ENCODE measurements around the gene NFIX. TPM values are rescaled to one million over a fixed set of nuclear protein-coding genes. Genes with fewer than 3 reads are reported as not detected.
A peak's percentile ranks its signal among the peaks of the same experiment; 100 is the strongest.

Gene NFIX
- total RNA-seq, 1 donor from 2014 or later, result 166 TPM

DNA sequence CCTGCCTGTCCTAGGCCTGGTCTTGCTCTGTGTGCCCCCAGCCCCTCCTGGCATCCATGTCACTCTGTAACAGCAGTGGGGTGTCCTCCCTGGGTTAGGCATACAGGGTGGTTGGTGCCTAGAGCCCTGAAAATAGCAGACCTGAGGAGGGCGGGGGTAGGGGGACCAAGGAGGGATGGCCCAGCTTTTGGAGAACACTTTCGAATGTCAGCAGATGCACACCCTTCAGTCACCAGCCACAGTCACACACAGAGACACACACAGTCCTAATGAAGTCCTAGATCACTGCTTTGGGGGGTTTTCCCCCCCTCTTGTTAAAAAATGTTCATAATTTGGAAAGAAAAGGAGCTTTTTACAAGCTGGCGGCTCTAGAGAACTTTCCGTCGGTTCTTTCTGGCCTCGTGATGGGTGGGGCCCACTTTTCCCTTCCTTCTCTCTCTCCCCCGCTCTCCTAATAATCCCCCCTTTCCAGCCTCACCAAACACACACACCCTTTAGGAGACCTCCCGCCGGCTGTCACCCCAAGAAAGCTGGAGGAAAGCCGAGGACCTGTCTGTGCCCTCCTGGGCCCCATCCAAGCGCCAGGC is 59.4 kb downstream of the NFIX start:
- DNase-seq (ENCODE audit: low spot score), result no peak

DNA sequence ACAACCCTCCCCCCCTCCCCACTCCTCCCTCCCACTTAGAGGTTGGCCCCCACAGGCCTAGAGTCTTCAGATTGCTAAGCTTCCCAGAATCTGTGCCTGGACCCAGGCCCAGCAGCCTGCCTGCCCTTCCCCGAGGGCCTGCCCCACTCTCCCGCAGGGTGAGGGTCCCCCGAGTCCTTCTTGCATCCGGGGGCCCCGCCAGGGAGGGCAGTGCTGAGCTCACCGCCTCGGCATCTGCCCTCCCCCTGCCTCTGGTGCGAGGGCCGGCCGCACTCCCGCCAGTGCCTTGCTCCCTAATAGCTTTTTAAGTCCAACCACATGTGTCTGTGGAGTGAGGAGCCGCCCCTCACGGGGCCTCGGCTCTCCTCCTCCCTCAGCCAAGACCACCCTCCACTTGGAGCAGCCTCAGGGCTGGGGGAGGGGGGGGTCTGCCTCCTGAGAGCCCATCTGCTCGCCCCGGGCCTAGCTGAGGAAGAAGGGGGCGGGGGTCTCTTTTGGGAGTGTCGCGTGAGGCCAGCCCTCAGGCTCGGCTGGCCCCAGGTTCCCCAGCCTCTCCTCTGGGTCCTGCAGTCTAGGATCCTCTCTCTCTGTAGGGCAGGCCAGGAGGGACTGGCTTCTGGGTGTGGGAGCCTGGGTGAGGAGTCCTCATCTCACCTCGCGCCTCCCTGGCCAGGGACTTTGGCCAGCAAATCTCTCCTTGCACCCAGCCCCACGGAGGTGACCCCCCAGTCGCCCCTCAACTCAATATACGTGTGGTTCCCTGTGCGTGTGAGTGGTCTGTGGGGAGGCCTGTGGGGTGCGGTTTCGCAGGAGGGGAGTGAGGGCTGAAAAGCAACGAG is 60.2 kb downstream of the NFIX start:
- peak; percentile 92 for DNase-seq (ENCODE audit: low spot score)

DNA sequence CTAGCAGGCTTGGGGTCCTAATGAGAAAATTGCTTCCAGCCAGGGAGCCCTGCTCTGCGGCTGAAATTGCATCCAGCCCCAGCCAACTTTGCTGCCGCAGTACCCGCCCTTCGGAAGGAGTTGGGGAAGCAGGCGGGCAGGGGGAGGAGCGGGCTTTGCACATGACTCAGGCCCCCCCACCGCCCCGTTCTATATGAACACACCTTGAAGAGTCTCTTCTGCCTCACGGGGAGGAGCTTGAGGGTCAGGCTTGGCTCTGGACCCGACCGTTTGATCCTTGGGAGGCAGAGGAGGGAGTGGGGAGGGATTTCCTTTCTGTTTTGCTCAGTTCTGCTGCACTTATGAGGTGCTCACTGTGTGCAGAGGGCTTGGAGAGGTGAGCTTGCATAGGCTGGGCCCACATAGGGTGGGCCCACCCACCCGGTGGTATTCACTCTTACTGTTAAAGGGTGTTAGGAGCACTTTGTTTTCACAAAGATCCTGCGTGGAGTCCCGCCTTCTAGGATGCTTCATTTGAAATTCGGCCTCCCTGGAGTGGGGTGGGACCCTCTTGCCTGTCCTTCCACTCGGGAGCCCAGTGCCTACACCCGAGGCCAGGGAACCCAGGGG is 60.9 kb downstream of the NFIX start:
- DNase-seq (ENCODE audit: low spot score), result no peak

DNA sequence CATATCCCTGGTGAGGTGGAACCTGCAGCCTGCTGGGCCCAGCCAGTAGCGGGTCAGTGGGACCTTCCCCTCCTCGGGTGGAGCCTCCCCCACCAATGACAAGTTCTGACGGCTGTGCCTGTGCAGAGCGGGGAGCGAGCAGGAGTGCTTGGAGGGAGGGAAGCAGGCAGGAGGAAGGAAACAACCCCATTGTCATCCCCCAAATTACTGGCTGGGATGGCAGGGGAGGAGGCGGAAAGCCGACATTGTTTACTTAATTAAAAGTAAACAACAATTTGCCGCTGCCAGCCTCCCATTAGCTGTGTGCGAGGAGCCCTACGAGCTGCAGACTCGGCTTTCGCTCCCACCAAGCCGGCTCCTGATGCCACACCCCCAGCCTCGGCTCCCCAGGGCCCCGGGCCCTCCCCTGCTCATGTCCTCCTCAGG is 61.9 kb downstream of the NFIX start:
- DNase-seq (ENCODE audit: low spot score), result no peak

DNA sequence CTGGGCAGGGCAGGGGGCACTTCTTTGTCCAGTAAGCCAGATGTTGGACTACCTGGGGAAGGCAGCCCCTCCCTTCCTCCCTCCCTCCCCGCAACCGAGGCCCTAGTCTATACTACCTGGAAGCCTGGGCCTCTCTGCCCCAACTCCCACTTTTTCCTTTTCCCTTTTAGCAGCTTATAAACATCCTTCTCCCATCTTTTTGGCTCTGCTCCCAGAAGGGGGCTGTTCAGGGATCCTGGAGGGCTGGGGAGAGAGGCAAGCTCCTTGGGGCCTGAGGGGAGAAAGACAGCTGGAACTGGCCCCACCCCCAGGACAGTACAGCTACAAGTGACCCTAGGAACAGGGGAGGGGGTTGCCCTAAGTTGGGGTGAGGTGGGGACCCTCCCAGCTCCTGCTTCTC is 62.5 kb downstream of the NFIX start:
- no peak for DNase-seq (ENCODE audit: low spot score)

DNA sequence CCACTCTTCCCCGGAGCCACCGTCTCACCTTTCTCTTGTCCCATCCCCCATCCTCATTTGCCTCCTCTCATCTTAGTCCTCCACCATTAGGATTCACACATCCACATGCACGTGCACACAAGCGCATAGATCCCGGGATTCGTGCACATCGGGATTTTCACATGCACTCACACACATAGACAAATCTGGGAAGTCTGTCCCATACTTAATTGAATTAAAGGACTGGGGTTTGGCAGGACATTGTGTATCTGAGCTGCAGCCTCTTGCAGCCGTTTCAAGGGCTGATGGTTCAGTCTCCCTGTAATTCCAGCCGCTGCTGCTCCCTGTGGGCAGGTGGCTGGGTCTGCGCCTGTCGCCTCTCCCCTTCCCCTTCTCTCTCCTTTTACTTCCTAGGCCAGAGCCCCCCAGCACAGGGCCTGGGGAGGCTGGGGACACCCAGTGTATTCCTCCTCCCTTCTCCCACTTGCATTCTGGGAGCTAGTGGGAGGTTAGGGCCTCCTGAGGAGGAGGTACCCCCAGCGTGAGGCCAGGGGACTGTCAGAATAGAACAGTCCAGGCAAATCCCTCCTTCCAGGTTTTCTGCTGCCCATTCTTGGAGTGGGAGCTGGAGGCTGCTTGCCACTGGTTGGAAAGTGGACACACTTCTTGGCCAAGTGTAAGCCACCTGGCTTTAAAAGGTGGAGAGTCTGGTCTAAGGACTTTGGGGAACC is 63.8 kb downstream of the NFIX start:
- no peak for DNase-seq (ENCODE audit: low spot score)

DNA sequence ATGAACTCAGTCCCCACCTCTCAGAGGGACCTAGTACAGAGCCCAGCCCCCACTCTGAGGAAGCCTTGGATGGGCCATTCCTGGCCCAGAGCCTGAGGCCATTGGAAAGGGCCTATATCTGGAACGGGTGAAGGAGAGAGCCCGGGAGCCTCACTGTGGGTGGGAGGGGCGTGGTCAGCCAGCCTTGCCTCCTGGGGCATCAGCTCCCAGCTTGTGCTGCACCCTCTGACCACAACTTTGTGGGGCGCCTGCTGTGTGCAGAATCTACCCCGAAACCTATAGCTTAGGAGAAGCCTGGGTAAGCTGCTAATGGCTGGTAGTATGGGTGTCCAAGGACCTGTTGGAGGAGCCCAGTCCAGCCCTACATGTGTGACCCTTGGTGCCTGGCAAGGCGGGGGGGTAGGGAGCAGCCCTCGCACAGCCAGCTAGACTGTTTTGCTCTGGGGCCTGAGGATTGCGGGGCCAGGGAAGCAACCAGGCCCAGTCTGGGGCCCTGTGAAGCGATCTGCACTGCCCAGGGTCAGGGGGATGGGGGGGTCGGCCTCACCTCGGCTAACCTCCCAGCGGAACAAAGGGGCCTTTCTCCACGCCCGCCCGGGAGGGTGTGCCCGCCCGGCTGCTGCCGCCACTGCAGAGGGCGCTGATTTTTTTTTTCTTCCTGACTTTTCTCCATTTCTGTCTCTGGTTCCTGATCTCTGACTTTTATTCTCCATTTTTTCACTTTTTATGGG is 65.1 kb downstream of the NFIX start:
- no peak for DNase-seq (ENCODE audit: low spot score)

DNA sequence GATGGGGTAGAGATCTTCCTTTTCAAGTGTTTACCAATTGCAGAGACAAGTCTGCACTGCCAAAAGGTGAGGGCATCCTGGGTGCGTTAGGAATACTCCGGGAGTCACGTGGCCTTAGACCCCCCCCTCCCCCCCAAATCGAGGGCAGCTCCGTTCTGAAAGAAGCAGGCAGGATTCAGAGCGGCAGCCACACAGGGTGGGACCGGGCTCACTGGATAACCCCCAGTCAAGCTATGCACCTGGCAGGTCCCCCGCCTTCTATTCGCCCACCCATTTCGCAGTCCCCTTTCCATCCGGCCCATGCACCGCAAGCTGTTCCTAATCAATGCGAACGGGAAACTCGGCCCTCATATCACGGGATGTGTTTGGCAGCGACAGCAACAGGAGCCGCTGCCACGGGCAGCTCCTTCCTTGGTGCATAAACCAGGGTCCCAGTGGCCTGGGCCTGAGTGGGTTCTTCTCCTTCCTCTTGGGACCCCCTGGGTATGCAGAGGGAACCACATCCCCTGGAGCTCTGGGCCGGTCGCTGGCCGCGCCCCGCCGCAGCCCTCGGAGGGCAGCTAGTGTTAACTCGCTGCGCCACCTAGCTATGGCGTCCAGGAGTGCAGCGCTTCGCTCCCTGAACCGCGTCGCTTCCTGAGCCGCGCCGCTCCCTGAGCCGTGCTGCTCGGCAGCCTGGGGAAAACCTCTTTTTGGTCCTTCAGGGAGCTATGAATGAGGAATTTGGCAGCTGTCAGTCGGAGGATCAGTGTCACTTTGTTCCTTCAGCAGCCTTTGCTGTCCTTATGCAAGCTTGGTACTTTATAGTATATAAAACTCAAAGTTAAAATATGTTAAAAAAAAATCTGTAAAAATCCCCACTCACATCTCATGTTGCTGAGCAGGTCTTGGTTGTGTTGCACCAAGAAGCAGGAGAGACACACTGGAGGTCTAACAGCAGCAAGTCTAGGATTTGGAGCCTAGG is 66.0 kb downstream of the NFIX start:
- peak; percentile 95 for DNase-seq (ENCODE audit: low spot score)

DNA sequence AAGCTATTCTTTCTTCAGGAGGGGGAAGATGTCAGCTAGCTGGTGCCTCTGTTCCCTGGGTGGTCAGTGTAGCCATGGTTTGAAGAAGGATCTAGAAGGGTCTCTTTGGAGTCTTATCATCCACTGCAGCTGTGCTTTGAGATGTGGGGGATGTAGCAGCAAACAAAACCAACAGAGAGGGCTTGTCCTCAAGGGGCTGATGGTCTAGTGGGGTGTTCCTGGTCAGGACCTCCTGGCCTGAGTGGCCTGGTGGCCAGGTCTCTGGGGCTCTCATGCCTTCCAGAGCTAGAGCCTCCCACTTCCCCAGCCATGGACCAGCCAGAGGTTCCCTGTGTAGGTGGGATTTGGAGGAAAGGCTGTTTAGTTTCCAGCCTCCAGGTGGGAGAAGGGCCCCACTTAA is 67.0 kb downstream of the NFIX start:
- no peak for DNase-seq (ENCODE audit: low spot score)

DNA sequence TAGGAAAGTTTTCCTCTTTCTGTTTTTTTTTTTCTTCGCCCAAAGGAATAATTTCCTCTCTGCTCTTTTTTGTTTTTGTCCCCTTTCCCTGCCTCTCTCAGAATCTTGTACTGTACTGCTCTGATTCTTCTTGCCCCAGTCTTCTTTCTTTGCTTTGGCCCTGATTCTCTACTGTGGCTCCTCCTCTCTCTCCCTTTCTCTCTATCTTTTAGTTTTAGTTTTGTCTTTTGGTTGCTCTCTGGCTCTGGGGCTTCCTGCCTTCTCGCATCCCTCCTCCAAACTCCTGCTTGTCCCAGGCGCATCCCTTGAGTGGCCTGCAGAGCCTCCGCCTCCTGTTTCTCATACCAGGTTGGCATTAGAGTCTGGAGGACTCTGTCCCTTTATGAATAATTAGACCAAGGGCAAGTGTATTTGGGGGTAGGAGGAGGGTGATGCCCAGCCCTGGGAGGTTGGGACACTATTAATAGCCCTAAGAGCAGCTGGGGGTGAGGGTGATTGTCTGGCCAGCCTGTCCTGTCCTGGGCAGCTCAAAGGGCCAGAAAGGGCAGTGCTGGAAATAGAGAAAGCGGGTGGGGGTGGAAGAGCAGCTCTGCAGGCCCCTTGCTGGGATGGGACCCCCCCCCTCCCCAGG is 68.3 kb downstream of the NFIX start:
- DNase-seq (ENCODE audit: low spot score), result no peak

DNA sequence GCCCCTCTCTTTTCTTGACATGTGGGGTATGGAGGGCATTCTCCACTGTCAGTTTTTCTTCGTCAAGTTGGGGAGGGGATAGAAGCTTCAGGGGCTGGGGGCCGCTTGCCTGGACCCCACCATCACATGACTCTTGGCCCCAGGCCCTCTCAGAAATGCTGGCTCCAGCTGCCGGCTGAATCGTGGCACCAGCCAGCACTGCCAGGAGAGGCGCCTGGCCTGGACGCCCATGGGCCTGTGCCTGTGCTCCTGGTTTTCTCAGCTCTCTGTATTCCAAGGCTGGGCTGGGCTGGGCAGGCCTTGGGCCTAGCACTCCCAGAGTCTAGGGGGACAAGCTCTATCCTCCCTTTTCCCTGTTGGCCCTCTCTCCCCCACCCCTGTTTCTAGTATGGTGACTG is 68.8 kb downstream of the NFIX start:
- no peak for DNase-seq (ENCODE audit: low spot score)

DNA sequence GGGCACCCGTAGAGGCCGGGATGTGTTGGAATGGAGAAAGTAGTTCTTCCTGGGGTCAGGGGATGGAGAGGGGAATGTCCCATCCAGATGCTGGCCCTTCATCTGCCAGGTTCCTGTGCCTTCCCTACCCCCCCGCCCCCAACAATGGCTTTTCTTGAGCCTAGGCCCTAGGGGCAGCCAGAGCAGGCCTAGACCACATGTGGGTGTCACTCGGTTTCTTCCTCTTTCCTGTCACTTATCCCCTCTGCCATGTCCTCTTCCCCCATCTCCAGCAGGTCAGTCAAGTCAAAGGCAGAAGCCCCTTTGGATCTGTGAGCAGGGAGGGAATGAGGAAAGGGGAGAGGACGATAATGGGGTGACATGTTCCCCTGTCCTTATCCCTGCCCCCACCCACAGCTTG is 71.0 kb downstream of the NFIX start:
- no peak for DNase-seq (ENCODE audit: low spot score)

DNA sequence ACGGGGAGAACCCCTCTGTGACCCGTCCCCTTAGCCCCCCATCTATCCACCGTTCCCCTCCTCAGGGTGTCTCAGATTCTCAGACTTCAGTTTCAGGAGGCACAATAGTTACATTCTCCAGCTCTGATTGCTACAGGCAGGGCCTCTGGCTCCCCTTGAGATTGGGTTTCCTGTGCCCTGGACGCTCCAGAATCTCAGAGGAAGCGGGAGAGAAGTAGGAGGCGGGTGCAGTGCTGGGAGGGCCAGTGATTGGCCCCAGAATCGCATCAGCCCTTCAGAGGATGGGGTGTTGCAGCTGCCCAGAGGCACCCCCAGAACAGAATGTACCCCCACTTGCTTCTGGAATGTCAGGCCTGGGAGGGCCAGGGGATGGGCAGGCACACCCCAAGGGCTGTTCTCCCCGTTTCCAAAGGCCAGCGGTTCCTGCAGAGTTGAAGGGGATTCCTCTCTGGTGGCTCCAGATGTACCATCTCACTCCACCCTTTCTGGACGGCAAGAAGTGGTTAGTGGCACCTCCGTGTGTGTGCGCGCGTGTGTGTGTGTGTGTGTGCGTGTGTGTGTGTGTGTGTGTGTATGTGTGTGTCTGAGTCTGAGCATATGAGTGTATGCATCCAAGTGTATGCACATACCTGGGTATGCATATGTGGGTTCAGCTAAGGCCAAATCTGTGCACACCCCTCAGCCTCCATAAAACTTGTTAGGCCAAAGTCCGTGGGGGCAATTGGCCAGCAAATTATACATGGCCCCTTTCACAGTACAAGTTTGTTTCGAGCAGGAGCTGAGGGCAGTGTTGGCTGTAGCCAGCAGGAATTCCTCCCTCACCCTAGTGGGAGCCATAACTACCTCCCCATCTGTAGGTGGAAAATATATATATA is 71.9 kb downstream of the NFIX start:
- DNase-seq (ENCODE audit: low spot score), result no peak

DNA sequence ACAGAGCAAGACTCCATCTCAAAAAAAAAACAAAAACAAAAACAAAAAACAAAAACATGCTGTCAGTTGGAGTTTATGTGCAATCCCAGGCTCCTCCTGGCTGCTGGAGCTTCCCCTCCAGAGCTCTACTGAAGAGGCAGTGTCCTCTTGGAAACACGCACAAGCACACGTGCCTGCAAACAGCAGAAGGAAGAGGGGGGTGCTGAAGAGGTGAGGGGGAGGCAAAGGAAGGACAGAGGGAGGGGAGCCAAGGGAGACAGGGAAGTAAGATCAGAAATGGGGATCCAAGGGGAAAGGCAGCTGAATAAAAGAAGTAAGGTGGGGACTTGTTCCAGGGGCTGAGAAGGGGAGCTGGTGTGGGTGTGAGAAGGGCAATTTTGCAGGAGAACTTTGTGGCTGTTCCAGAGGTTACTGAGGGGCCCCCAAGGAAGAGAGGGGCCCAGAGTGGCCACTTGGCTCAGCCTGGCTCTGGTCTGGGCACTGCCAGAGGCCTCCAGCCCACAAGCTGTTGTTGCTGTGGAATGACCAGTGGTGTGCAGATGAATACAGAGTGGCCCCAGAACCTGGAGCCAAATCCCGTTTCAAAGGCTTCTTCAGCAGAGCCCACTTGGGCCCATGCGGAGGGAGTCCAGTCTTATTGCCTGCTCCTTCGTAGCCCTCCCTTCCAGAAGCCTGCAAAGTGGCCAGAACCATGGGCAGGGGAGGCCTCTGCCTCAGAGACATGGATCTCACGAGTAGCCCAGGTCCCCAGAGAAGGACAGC is 73.0 kb downstream of the NFIX start:
- no peak for DNase-seq (ENCODE audit: low spot score)

DNA sequence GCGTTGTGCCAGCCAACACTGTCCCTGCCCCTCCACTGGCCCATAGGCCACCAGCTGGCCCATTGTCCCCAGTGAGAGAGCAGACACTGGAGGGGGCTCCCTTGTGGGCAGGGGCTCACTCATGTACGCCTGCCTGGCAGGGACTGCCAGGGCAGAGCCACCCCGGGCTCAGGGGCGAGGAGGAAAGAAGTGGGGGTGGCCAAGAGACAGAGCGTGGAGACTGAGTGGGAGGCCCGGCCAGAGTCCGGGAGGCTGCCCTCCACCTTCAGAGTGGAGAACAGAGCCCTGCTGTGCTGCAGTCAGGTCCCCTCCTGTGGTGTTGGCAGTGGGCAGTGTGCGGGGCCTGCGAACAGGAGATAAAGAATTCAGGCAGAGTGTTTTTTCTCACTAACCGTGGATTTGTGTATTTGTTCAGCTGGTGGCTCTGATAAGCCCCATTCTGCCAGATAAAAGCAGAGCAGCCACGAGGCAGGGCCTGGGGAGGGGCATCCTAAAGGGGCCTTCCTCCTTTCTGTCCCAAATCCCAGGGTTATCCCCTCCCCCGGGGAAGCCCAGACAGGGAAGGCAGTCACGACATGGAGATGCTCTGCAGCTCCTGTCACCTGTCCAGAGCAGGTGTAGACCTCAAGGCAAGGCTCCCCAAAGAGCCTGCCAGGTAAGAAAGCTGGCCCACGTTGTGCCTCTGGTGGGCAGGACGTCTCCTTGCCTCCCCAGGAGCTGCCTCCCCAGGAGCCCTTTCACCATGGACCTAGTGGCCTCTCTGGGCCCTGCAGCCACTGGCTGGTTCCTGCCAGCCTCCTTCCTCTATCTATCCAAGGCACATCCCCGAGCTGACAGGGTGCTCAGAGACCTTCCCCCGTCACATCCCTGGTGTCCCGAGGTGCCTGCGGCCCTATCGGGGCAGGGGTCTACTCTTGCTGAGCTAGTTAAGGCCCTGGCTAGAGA is 74.4 kb downstream of the NFIX start:
- no peak for DNase-seq (ENCODE audit: low spot score)

DNA sequence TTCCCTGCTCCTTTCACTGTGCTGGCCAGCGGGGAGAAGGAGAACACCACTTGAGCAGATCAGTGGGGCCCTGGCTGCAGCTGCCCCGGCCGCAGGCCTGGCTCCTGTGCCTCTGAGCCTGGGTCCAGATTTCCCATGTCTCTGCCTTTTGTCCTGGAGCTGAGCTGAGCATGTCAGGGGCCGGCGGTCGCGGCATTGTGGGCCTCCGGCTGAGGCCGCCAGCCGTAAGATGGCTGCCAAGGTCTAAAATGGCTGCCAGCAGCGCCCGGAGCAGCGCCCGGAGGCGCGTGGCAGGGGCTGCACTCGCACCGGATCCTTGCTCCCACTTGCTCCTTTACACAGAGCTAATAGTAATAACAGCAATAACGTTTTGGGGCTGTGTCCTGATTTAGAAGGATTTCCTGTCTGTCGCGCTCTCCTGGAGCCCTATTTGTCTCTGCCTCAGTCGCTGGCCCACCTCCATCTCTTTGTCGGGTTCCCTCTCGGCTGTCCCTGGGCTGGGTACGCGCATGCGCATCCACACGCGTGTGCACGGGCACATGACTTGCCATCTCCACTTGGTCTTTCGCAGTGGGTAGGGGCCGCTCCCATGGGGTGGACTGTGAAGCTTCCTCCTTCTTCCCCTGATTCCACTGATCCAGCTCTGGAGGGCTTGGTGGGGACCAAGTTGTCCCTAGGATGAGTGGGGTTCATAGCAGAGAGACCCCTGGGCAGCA is 75.3 kb downstream of the NFIX start:
- no peak for DNase-seq (ENCODE audit: low spot score)

Data from mesenteric fat pad (tissue), 1 donor.